ENCODE results near the gene CAMTA1. TPM values are rescaled to one million over a fixed set of nuclear protein-coding genes. Genes with fewer than 3 reads are reported as not detected.

CAMTA1 gene
- total RNA-seq, 1 donor: 56.1 TPM

- DNase-seq (ENCODE audit: low read depth): no peak
- no peak overlapping the region for H3K4me3 ChIP-seq (ENCODE audit: low read depth, low read length)
- TF ChIP-seq CTCF (IDR thresholded peaks at IDR 0.05; ENCODE audit: insufficient read depth, low read depth, low read length): no peak
Measured at GRCh38 chr1:7190261-7190660, 405.0 kb downstream of the CAMTA1 start.

GRCh38 chr1:7192453-7192852 lies 407.2 kb downstream of the CAMTA1 start:
- no peak overlapping the region for H3K4me3 ChIP-seq (ENCODE audit: low read depth, low read length)
- no peak for DNase-seq (ENCODE audit: low read depth)
- no peak for TF ChIP-seq CTCF (IDR thresholded peaks at IDR 0.05; ENCODE audit: insufficient read depth, low read depth, low read length)

GRCh38 chr1:7196036-7196911 lies 411.0 kb downstream of the CAMTA1 start:
- no peak for DNase-seq (ENCODE audit: low read depth)
- H3K4me3 ChIP-seq (ENCODE audit: low read depth, low read length): no peak overlapping the region
- TF ChIP-seq CTCF (IDR thresholded peaks at IDR 0.05; ENCODE audit: insufficient read depth, low read depth, low read length): no peak

- no peak for DNase-seq (ENCODE audit: low read depth)
- no peak for TF ChIP-seq CTCF (IDR thresholded peaks at IDR 0.05; ENCODE audit: insufficient read depth, low read depth, low read length)
- H3K4me3 ChIP-seq (ENCODE audit: low read depth, low read length): no peak overlapping the region
Measured at GRCh38 chr1:7198664-7199063, 413.4 kb downstream of the CAMTA1 start.

GRCh38 chr1:7199077-7199779 lies 414.0 kb downstream of the CAMTA1 start:
- no peak for TF ChIP-seq CTCF (IDR thresholded peaks at IDR 0.05; ENCODE audit: insufficient read depth, low read depth, low read length)
- no peak for DNase-seq (ENCODE audit: low read depth)
- no peak overlapping the region for H3K4me3 ChIP-seq (ENCODE audit: low read depth, low read length)

GRCh38 chr1:7207875-7208646 lies 422.8 kb downstream of the CAMTA1 start:
- DNase-seq (ENCODE audit: low read depth): peak; percentile 56
- TF ChIP-seq CTCF (IDR thresholded peaks at IDR 0.05; ENCODE audit: insufficient read depth, low read depth, low read length): peak; percentile 77

More at GRCh38 chr1:7207875-7208646, 422.8 kb downstream of the CAMTA1 start:
- no peak overlapping the region for H3K4me3 ChIP-seq (ENCODE audit: low read depth, low read length)

All from fibroblast of villous mesenchyme (primary cell).